HS-27A (cell line): ENCODE results near the gene TERC.
"Not testable (repeated sequence)": the region's sequence is repeated elsewhere in the genome, so short reads cannot be mapped to it uniquely, and the experiment has no call there.

Source experiments
- DNase-seq: peaks from one replicate; pipeline ENCODE4 v3.0.0-alpha.2; 2012; ENCODE audit warnings: low read depth, missing footprints

The TERC gene

GRCh38 chr3:169771497-169772304, 6.8 kb upstream of the TERC start:
- DNase-seq = peak; percentile 85

GRCh38 chr3:169769287-169770181, 4.7 kb upstream of the TERC start, which contains the start of gene ACTRT3:
TSS of gene ACTRT3 (minus strand) at chr3:169769561. CDS start at chr3:169769520, 41 bp downstream.
- no peak for DNase-seq

- no peak for DNase-seq
Observed at GRCh38 chr3:169764312-169764881, 463 bp downstream of the TERC start.

GRCh38 chr3:169760479-169760878, 4.4 kb downstream of the TERC start:
- no peak for DNase-seq

GRCh38 chr3:169759256-169759655, 5.6 kb downstream of the TERC start:
- DNase-seq = no peak

GRCh38 chr3:169758359-169758994, 6.4 kb downstream of the TERC start:
- DNase-seq = no peak

- DNase-seq = no peak
Observed at GRCh38 chr3:169755488-169755887, 9.4 kb downstream of the TERC start.

GRCh38 chr3:169754711-169755110, 10.1 kb downstream of the TERC start:
- DNase-seq = no peak

GRCh38 chr3:169751875-169752274, 13.0 kb downstream of the TERC start:
- DNase-seq = no peak

GRCh38 chr3:169750665-169751064, 14.2 kb downstream of the TERC start:
- DNase-seq = no peak

GRCh38 chr3:169748670-169749069, 16.2 kb downstream of the TERC start:
- no peak for DNase-seq

- no peak for DNase-seq
Observed at GRCh38 chr3:169746924-169747323, 17.9 kb downstream of the TERC start.

GRCh38 chr3:169744366-169745054, 20.4 kb downstream of the TERC start:
- no peak for DNase-seq

- no peak for DNase-seq
Observed at GRCh38 chr3:169739067-169739466, 25.8 kb downstream of the TERC start.

- DNase-seq = not testable (repeated sequence)
Observed at GRCh38 chr3:169731857-169732256, 33.0 kb downstream of the TERC start.

GRCh38 chr3:169722724-169723123, 42.1 kb downstream of the TERC start:
- no peak for DNase-seq

- not testable (repeated sequence) for DNase-seq
Observed at GRCh38 chr3:169718415-169718814, 46.4 kb downstream of the TERC start.
